NCI-H146 treated with DMSO at 0.1 percent for 48 hours (cell line): ENCODE measurements around the gene GINS2.

Source experiments
- DNase-seq: peaks from one replicate; lab custom pipeline; 2025; ENCODE audit not compliant: unreplicated experiment; lab: John Stamatoyannopoulos, UW

The GINS2 gene

GRCh38 chr16:85655216-85656129 lies 33.3 kb downstream of the GINS2 start:
- DNase-seq, result no peak

GRCh38 chr16:85654251-85655095 lies 34.3 kb downstream of the GINS2 start:
- no peak for DNase-seq

GRCh38 chr16:85653290-85653891 lies 35.4 kb downstream of the GINS2 start:
- no peak for DNase-seq

GRCh38 chr16:85652431-85653221 lies 36.1 kb downstream of the GINS2 start:
- no peak for DNase-seq

- no peak for DNase-seq
Measured at GRCh38 chr16:85651629-85652430, 36.9 kb downstream of the GINS2 start.

GRCh38 chr16:85650844-85651628 lies 37.7 kb downstream of the GINS2 start:
- no peak for DNase-seq

GRCh38 chr16:85650135-85650843 lies 38.5 kb downstream of the GINS2 start:
- no peak for DNase-seq

GRCh38 chr16:85649411-85650134 lies 39.2 kb downstream of the GINS2 start:
- no peak for DNase-seq

GRCh38 chr16:85648805-85649204 lies 39.9 kb downstream of the GINS2 start:
- no peak for DNase-seq

GRCh38 chr16:85648070-85648714 lies 40.6 kb downstream of the GINS2 start:
- DNase-seq, result no peak

- DNase-seq, result no peak
Measured at GRCh38 chr16:85646976-85647375, 41.8 kb downstream of the GINS2 start.

GRCh38 chr16:85646358-85646907 lies 42.3 kb downstream of the GINS2 start:
- DNase-seq, result no peak

- no peak for DNase-seq
Measured at GRCh38 chr16:85645021-85645589, 43.6 kb downstream of the GINS2 start.

GRCh38 chr16:85644093-85644712 lies 44.6 kb downstream of the GINS2 start:
- DNase-seq, result no peak

GRCh38 chr16:85643631-85644030 lies 45.1 kb downstream of the GINS2 start:
- DNase-seq, result no peak

GRCh38 chr16:85642762-85643358 lies 45.9 kb downstream of the GINS2 start:
- DNase-seq, result no peak
